Gastrocnemius medialis (tissue), 4 donors: ENCODE results near the gene CBL. TPM values are rescaled to one million over a fixed set of nuclear protein-coding genes. Genes with fewer than 3 reads are reported as not detected.

Experiments used
- ATAC-seq, 2 donors: fragments of 150-250 bp; one replicate each; pipeline ENCODE4 v1.9.1; 2016
- DNase-seq, 2 donors: peaks; one replicate each; pipeline ENCODE4 v3.0.0-alpha.2; 2019
- H3K27ac ChIP-seq, 4 donors: fragments of 200-600 bp; sonication (generic); 1 replicate in 1 of 4; 2 replicates in 3 of 4; pipeline ENCODE4 v1.5.1; 2016 to 2018; ENCODE audit warnings: mild to moderate bottlenecking in 2 of 4, moderate library complexity in 1 of 4
- H3K27me3 ChIP-seq, 3 donors: fragments of 200-600 bp; sonication (generic) in 2 of 3; 1 replicate in 1 of 3; 2 replicates in 2 of 3; pipeline versions ENCODE4 v1.5.1 to v1.6.0; 2016 to 2019; ENCODE audit warnings: mild to moderate bottlenecking in 1 of 3, moderate library complexity in 1 of 3
- H3K36me3 ChIP-seq, 2 donors: fragments of 200-600 bp; sonication (generic) in 1 of 2; one replicate each; pipeline ENCODE4 v1.5.1; 2017 to 2018
- H3K4me1 ChIP-seq, 2 donors: fragments of 200-600 bp; sonication (generic) in 1 of 2; one replicate each; pipeline ENCODE4 v1.5.1; 2016 to 2017; ENCODE audit warnings: mild to moderate bottlenecking in 2 of 2
- H3K4me3 ChIP-seq, 4 donors: fragments of 200-600 bp; sonication (generic) in 3 of 4; 1 replicate in 1 of 4; 2 replicates in 3 of 4; pipeline ENCODE4 v1.5.1; 2016 to 2019; ENCODE audit warnings: mild to moderate bottlenecking in 2 of 4
- H3K9me3 ChIP-seq, 3 donors: fragments of 200-600 bp; sonication (generic) in 2 of 3; 1 replicate in 1 of 3; 2 replicates in 2 of 3; pipeline ENCODE4 v1.5.1; 2016 to 2019
- CTCF ChIP-seq, 5 experiments: fragments of 450-650 bp in 3 of 5; fragments of 200-600 bp in 2 of 5; sonication (generic) in 2 of 5; IDR thresholded peaks in 4 of 5; conservative IDR thresholded peaks in 1 of 5; 1 replicate in 4 of 5; 2 replicates in 1 of 5; pipeline ENCODE4 v1.5.1; 2016 to 2019; ENCODE audit warnings: antibody characterized with exemption in 5 of 5, mild to moderate bottlenecking in 3 of 5, moderate library complexity in 3 of 5
- POLR2A ChIP-seq, 2 donors: fragments of 450-650 bp; IDR thresholded peaks; one replicate each; pipeline ENCODE4 v1.6.1; 2017; ENCODE audit warnings: antibody characterized with exemption in 2 of 2, mild to moderate bottlenecking in 2 of 2, moderate library complexity in 2 of 2
- in situ Hi-C, 4 donors: fragments of 200-750 bp; cut with MboI; loops; one replicate each; pipeline versions ENCODE4 v1.15.0 to v1.8.0; 2017; ENCODE audit warnings: low sequenced_read_pairs in 4 of 4
- intact Hi-C: fragments of 100-400 bp; cut with DNase I; formaldehyde crosslinking; loops from one replicate; pipeline ENCODE4 v1.15.1; 2023; ENCODE audit warnings: low total_unique reads
- total RNA-seq, 4 donors: library from RNA; depleted of rRNA; stranded (reverse); fragments of >200 nt; gene quantifications; one replicate each; pipeline versions ENCODE4 v1.1.0 to v1.2.3, GENCODE V29; 2016

CBL gene
- total RNA-seq, 4 donors from 2014 or later: 3.0 to 6.7 (median 4.5) TPM

- TF ChIP-seq CTCF (IDR thresholded peaks at IDR 0.05 in 4 of 5, conservative IDR thresholded peaks at IDR 0.05 in 1 of 5) (no peak), POLR2A (IDR thresholded peaks at IDR 0.05) (no peak)
- Histone ChIP-seq H3K4me1 (peaks cover 35 to 43% of the 10 kb centered on the region in 2 donors), H3K27me3 (peaks cover 0 to 10% (median 3%) of the 10 kb centered on the region in 3 donors), H3K9me3 (no peaks in the 10 kb centered on the region), H3K36me3 (no peaks in the 10 kb centered on the region), H3K27ac (peak overlapping the region; percentile 68 to 85 (median 85)), H3K4me3 (peak overlapping the region; percentile 37 to 62 (median 53))
- intact Hi-C loops: no loop called here
- DNase-seq: no peak
- in situ Hi-C loops: loop anchor here in 2 of 4 donors (10.0 kb wide), 2 partner anchors 116 to 126 kb away; partner anchors contain the start of gene CBL (in 1 of the 2)
- no peak for ATAC-seq
These were observed 114.2 kb downstream of the CBL start for GRCh38 chr11:119320240-119320775.

- Histone ChIP-seq H3K9me3 (no peaks in the 10 kb centered on the region), H3K4me3 (peak overlapping the region; percentile 37 to 62 (median 53)), H3K27me3 (peaks cover 0 to 10% (median 3%) of the 10 kb centered on the region in 3 donors), H3K4me1 (peaks cover 29 to 39% of the 10 kb centered on the region in 2 donors), H3K27ac (peak overlapping the region; percentile 68 to 85 (median 85)), H3K36me3 (no peaks in the 10 kb centered on the region)
- in situ Hi-C loops (loop anchor here in 2 of 4 donors (10.0 kb wide), 2 partner anchors 116 to 126 kb away; partner anchors contain the start of gene CBL (in 1 of the 2)), intact Hi-C loops (no loop called here)
- ATAC-seq (peak; percentile 15 to 17), DNase-seq (no peak)
- TF ChIP-seq CTCF (IDR thresholded peaks at IDR 0.05 in 4 of 5, conservative IDR thresholded peaks at IDR 0.05 in 1 of 5) (no peak), POLR2A (IDR thresholded peaks at IDR 0.05) (peak; percentile 50 to 60)
These were observed 114.8 kb downstream of the CBL start for GRCh38 chr11:119320776-119321524.

GRCh38 chr11:119322360-119322739 is 116.2 kb downstream of the CBL start:
- H3K9me3 ChIP-seq: no peaks in the 10 kb centered on the region
- DNase-seq (no peak), ATAC-seq (no peak)
- peaks cover 17 to 32% of the 10 kb centered on the region in 2 donors for H3K4me1 ChIP-seq
- intact Hi-C loops: no loop called here
- H3K27me3 ChIP-seq: peaks cover 0 to 10% (median 0%) of the 10 kb centered on the region in 3 donors
- in situ Hi-C loops: loop anchor here in 2 of 4 donors (10.0 kb wide), 2 partner anchors 118 to 128 kb away; partner anchors contain the start of gene CBL (in 1 of the 2)
- peak overlapping the region in 1 of 4 donors; percentile 62 for H3K4me3 ChIP-seq
- H3K27ac ChIP-seq: peak overlapping the region; percentile 68 to 85 (median 85)
- TF ChIP-seq POLR2A (IDR thresholded peaks at IDR 0.05) (no peak), CTCF (IDR thresholded peaks at IDR 0.05 in 4 of 5, conservative IDR thresholded peaks at IDR 0.05 in 1 of 5) (no peak)
- H3K36me3 ChIP-seq: no peaks in the 10 kb centered on the region

GRCh38 chr11:119322921-119323531 is 116.9 kb downstream of the CBL start:
- H3K9me3 ChIP-seq: no peaks in the 10 kb centered on the region
- TF ChIP-seq CTCF (IDR thresholded peaks at IDR 0.05 in 4 of 5, conservative IDR thresholded peaks at IDR 0.05 in 1 of 5): no peak
- no peak for TF ChIP-seq POLR2A (IDR thresholded peaks at IDR 0.05)
- H3K4me3 ChIP-seq: no peak overlapping the region
- in situ Hi-C loops: loop anchor here in 2 of 4 donors (10.0 kb wide), 2 partner anchors 118 to 128 kb away; partner anchors contain the start of gene CBL (in 1 of the 2)
- no peaks in the 10 kb centered on the region for H3K36me3 ChIP-seq
- intact Hi-C loops: loop anchor here (1.0 kb wide), 1 partner anchor 118 kb away; no protein-coding TSS in a partner anchor
- H3K27ac ChIP-seq: peak overlapping the region in 3 of 4 donors; percentile 85
- ATAC-seq (no peak), DNase-seq (no peak)
- peaks cover 11 to 26% of the 10 kb centered on the region in 2 donors for H3K4me1 ChIP-seq
- H3K27me3 ChIP-seq: peaks cover 0 to 10% (median 0%) of the 10 kb centered on the region in 3 donors
